SK-N-SH (cell line): ENCODE measurements around the gene PMVK. TPM values are rescaled to one million over a fixed set of nuclear protein-coding genes. Genes with fewer than 3 reads are reported as not detected.

Experiments
- CTCF ChIA-PET: fragments of 300-600, 350-600 bp; formaldehyde crosslinking; extraction: SDS; loops from one replicate; lab custom pipeline; 2021; lab: Yijun Ruan, JAX
- POLR2A ChIA-PET: fragments of 350-600 bp; sonication (Branson Sonifier 250); formaldehyde crosslinking; extraction: SDS; loops from one replicate; lab custom pipeline; 2020; ENCODE audit warnings: antibody characterized with exemption, inconsistent platforms; lab: Yijun Ruan, JAX
- DNase-seq: peaks from one replicate; pipeline ENCODE4 v3.0.0; 2012
- H2AFZ ChIP-seq: fragments of 200-600 bp; sonication (generic); 2 replicates; pipeline ENCODE4 v1.8.1; 2016; ENCODE audit warnings: antibody characterized with exemption, mild to moderate bottlenecking, low read depth
- H3F3A ChIP-seq: fragments of 200-600 bp; sonication (generic); replicated peaks from 2 replicates; pipeline ENCODE3; 2016; ENCODE audit warnings: antibody characterized with exemption, mild to moderate bottlenecking; ENCODE audit not compliant: insufficient read depth
- H3K27ac ChIP-seq, 2 experiments: fragments of 200-500 bp in 1 of 2; fragments of 200-600 bp in 1 of 2; sonication (Bioruptor generic) in 1 of 2; sonication (generic), shearing (Covaris generic) in 1 of 2; 2 replicates each; pipeline versions ENCODE4 v1.5.1 to v1.6.1; 2014 to 2016; ENCODE audit warnings: low read depth in 2 of 2, inconsistent platforms in 1 of 2, low read length in 1 of 2, mild to moderate bottlenecking in 1 of 2, mixed read lengths in 1 of 2
- H3K27me3 ChIP-seq: fragments of 200-600 bp; sonication (generic), shearing (Covaris generic); 2 replicates; pipeline ENCODE4 v1.6.1; 2016; ENCODE audit warnings: mixed run types; ENCODE audit not compliant: insufficient read depth
- H3K36me3 ChIP-seq, 2 experiments: fragments of 200-500 bp in 1 of 2; fragments of 200-600 bp in 1 of 2; sonication (Bioruptor generic) in 1 of 2; sonication (generic) in 1 of 2; replicated peaks in 1 of 2; 2 replicates each; pipeline versions ENCODE3 to v1.5.1; 2014 to 2016; ENCODE audit warnings: low read length in 1 of 2, mild to moderate bottlenecking in 1 of 2; ENCODE audit not compliant: insufficient read depth in 2 of 2, control insufficient read depth in 1 of 2
- H3K4me1 ChIP-seq, 2 experiments: fragments of 200-500 bp in 1 of 2; fragments of 200-600 bp in 1 of 2; sonication (Bioruptor generic) in 1 of 2; sonication (generic), shearing (Covaris generic) in 1 of 2; 2 replicates each; pipeline versions ENCODE4 v1.5.1 to v1.6.1; 2014 to 2016; ENCODE audit warnings: low read depth in 1 of 2, low read length in 1 of 2, mixed run types in 1 of 2; ENCODE audit not compliant: insufficient read depth in 2 of 2, control insufficient read depth in 1 of 2
- H3K4me2 ChIP-seq: fragments of 200-600 bp; sonication (generic), shearing (Covaris generic); 2 replicates; pipeline ENCODE4 v1.6.1; 2017; ENCODE audit warnings: mixed run types
- H3K4me3 ChIP-seq, 2 experiments: fragments of 200-500 bp in 1 of 2; fragments of 200-600 bp in 1 of 2; sonication (Bioruptor generic) in 1 of 2; sonication (generic), shearing (Covaris generic) in 1 of 2; 2 replicates each; pipeline versions ENCODE4 v1.5.1 to v1.8.1; 2014 to 2016; ENCODE audit warnings: low read depth in 2 of 2, inconsistent platforms in 1 of 2, low read length in 1 of 2, mild to moderate bottlenecking in 1 of 2, mixed read lengths in 1 of 2, moderate library complexity in 1 of 2
- H3K79me2 ChIP-seq: fragments of 200-600 bp; sonication (generic); 2 replicates; pipeline ENCODE4 v1.8.1; 2017; ENCODE audit warnings: mild to moderate bottlenecking; ENCODE audit not compliant: insufficient read depth
- H3K9ac ChIP-seq: fragments of 200-600 bp; sonication (generic); 2 replicates; pipeline ENCODE4 v1.6.1; 2017; ENCODE audit warnings: mixed run types
- H3K9me2 ChIP-seq: fragments of 200-600 bp; sonication (generic); 2 replicates; pipeline ENCODE4 v1.6.1; 2017; ENCODE audit warnings: mixed run types
- H3K9me3 ChIP-seq: fragments of 200-600 bp; sonication (generic); 2 replicates; pipeline ENCODE4 v1.6.1; 2017; ENCODE audit warnings: mixed run types, mild to moderate bottlenecking, moderate library complexity
- H4K20me1 ChIP-seq: fragments of 200-600 bp; sonication (generic); 2 replicates; pipeline ENCODE4 v1.6.1; 2017; ENCODE audit warnings: mild to moderate bottlenecking, mixed run types; ENCODE audit not compliant: insufficient read depth
- CHD2 ChIP-seq: fragments of 150-350 bp; IDR thresholded peaks from 2 replicates; pipeline ENCODE4 v1.6.1; 2018; ENCODE audit warnings: low read length; ENCODE audit not compliant: partially characterized antibody
- ELF1 ChIP-seq: IDR thresholded peaks from 2 replicates; pipeline ENCODE4 v1.4.0; 2012
- EZH2phosphoT487 ChIP-seq: fragments of 200-600 bp; sonication (generic); IDR thresholded peaks from 2 replicates; pipeline ENCODE4 v1.6.1; 2017; ENCODE audit warnings: low read depth, mixed run types, mild to moderate bottlenecking, antibody characterized with exemption, moderate library complexity, borderline replicate concordance
- FOSL2 ChIP-seq: IDR thresholded peaks from 2 replicates; pipeline ENCODE4 v1.4.0; 2012; ENCODE audit warnings: low read depth, mild to moderate bottlenecking, moderate library complexity, borderline replicate concordance
- NRF1 ChIP-seq: IDR thresholded peaks from 2 replicates; pipeline ENCODE4 v1.6.1; 2012; ENCODE audit warnings: low read depth, mild to moderate bottlenecking, low read length
- POLR2AphosphoS5 ChIP-seq: IDR thresholded peaks from 2 replicates; pipeline ENCODE4 v1.6.1; 2012; ENCODE audit warnings: low read depth, low read length
- RCOR1 ChIP-seq: fragments of 150-350 bp; IDR thresholded peaks from 2 replicates; pipeline ENCODE4 v1.6.1; 2017; ENCODE audit warnings: antibody characterized with exemption, low read length
- RFX5 ChIP-seq: IDR thresholded peaks from 2 replicates; pipeline ENCODE4 v1.6.1; 2012; ENCODE audit warnings: mild to moderate bottlenecking, improper control_type of control experiment, low read length
- RXRA ChIP-seq: IDR thresholded peaks from 2 replicates; pipeline ENCODE4 v1.4.0; 2012; ENCODE audit warnings: low read depth, mild to moderate bottlenecking, borderline replicate concordance
- TAF1 ChIP-seq: IDR thresholded peaks from 2 replicates; pipeline ENCODE4 v1.6.1; 2012; ENCODE audit warnings: low read depth, mild to moderate bottlenecking, low read length, moderate library complexity, borderline replicate concordance
- WGBS: methylation state at CpG from one replicate; pipeline ENCODE4 v1.1.6; 2017; ENCODE audit warnings: low lambda C conversion rate; 5-methylcytosine and 5-hydroxymethylcytosine counted together
- polyA plus RNA-seq, 3 experiments: library from polyadenylated mRNA; depleted of rRNA; stranded (reverse); fragments of >200 nt; gene quantifications; 2 replicates each; pipeline ENCODE4 v1.2.3, GENCODE V29; 2012
- small RNA-seq, 7 experiments: library from RNA; depleted of rRNA; stranded (forward); fragments of <200 nt; gene quantifications; one replicate each; pipeline ENCODE3, GENCODE V24; 2012
- TF ChIP-seq, protein P1 (sequence below): IDR thresholded peaks from 2 replicates; pipeline ENCODE4 v1.6.1; 2012; ENCODE audit warnings: mild to moderate bottlenecking, low read depth, low read length, moderate library complexity
- TF ChIP-seq, protein P2 (sequence below): fragments of 150-350 bp; IDR thresholded peaks from 2 replicates; pipeline ENCODE4 v1.6.1; 2016; ENCODE audit warnings: mild to moderate bottlenecking, low read depth, low read length
- TF ChIP-seq, protein P3 (sequence below): IDR thresholded peaks from 2 replicates; pipeline ENCODE4 v1.4.0; 2012; ENCODE audit warnings: low read depth, borderline replicate concordance
- TF ChIP-seq, protein P4 (sequence below): IDR thresholded peaks from 2 replicates; pipeline ENCODE4; 2012
- TF ChIP-seq, protein P5 (sequence below): IDR thresholded peaks from 2 replicates; pipeline ENCODE4 v1.4.0; 2012; ENCODE audit warnings: low read depth, borderline replicate concordance

PMVK gene
- polyA plus RNA-seq, 1 of the 3 experiments (the other 2 are of a cell fraction): 59.6 TPM

DNA sequence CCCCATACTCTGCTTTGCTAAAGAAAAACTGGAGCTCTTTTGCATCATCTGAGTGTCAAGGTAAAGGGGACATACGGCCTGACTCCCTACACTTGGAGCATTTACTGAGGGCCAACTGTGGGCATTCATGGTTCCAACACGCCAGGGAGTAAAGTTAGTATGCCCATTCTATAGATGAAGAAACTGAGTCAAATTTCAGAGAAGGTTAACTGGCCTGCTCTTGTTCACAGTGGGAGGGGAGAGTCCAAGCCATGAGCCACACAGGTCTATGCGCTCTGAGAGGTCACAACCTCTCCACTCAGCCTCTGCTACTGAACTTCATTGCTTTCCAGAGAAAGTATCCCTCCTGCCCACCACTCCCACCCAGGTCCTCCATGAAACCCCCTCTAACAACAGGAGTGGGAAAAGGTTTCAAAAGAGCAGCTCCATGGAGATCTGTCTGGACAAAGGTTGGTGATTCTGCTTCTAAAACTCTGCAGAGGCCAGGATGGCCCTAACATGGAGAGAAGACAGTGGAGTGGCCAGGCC is 59.6 kb downstream of the PMVK start:
- Histone ChIP-seq H3K4me2 (no peak overlapping the region), H3F3A (no peaks in the 10 kb centered on the region), H3K27me3 (no peaks in the 10 kb centered on the region; the same call in 1 of the 2 replicates), H4K20me1 (no peaks in the 10 kb centered on the region), H3K9ac (no peak overlapping the region), H3K9me2 (no peaks in the 10 kb centered on the region), H3K27ac (no peak overlapping the region), H3K4me1 (peaks cover 0 to 3% of the 10 kb centered on the region in 2 experiments; a peak in 1 of 4 replicates), H3K9me3 (no peaks in the 10 kb centered on the region), H3K4me3 (no peak overlapping the region), H3K36me3 (no peaks in the 10 kb centered on the region), H2AFZ (no peak overlapping the region), H3K79me2 (no peaks in the 10 kb centered on the region)
- no peak for DNase-seq
- POLR2A ChIA-PET: no interaction called here
- TF ChIP-seq TAF1: no peak
- no peak for TF ChIP-seq RFX5
- no peak for TF ChIP-seq POLR2AphosphoS5
- no peak for TF ChIP-seq CHD2
- TF ChIP-seq, protein P1, sequence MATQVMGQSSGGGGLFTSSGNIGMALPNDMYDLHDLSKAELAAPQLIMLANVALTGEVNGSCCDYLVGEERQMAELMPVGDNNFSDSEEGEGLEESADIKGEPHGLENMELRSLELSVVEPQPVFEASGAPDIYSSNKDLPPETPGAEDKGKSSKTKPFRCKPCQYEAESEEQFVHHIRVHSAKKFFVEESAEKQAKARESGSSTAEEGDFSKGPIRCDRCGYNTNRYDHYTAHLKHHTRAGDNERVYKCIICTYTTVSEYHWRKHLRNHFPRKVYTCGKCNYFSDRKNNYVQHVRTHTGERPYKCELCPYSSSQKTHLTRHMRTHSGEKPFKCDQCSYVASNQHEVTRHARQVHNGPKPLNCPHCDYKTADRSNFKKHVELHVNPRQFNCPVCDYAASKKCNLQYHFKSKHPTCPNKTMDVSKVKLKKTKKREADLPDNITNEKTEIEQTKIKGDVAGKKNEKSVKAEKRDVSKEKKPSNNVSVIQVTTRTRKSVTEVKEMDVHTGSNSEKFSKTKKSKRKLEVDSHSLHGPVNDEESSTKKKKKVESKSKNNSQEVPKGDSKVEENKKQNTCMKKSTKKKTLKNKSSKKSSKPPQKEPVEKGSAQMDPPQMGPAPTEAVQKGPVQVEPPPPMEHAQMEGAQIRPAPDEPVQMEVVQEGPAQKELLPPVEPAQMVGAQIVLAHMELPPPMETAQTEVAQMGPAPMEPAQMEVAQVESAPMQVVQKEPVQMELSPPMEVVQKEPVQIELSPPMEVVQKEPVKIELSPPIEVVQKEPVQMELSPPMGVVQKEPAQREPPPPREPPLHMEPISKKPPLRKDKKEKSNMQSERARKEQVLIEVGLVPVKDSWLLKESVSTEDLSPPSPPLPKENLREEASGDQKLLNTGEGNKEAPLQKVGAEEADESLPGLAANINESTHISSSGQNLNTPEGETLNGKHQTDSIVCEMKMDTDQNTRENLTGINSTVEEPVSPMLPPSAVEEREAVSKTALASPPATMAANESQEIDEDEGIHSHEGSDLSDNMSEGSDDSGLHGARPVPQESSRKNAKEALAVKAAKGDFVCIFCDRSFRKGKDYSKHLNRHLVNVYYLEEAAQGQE: no peak
- no peak for TF ChIP-seq EZH2phosphoT487
- TF ChIP-seq NRF1: no peak
- no peak for TF ChIP-seq ELF1
- TF ChIP-seq, protein P2, sequence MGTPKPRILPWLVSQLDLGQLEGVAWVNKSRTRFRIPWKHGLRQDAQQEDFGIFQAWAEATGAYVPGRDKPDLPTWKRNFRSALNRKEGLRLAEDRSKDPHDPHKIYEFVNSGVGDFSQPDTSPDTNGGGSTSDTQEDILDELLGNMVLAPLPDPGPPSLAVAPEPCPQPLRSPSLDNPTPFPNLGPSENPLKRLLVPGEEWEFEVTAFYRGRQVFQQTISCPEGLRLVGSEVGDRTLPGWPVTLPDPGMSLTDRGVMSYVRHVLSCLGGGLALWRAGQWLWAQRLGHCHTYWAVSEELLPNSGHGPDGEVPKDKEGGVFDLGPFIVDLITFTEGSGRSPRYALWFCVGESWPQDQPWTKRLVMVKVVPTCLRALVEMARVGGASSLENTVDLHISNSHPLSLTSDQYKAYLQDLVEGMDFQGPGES: no peak
- no peak for TF ChIP-seq FOSL2
- TF ChIP-seq, protein P3, sequence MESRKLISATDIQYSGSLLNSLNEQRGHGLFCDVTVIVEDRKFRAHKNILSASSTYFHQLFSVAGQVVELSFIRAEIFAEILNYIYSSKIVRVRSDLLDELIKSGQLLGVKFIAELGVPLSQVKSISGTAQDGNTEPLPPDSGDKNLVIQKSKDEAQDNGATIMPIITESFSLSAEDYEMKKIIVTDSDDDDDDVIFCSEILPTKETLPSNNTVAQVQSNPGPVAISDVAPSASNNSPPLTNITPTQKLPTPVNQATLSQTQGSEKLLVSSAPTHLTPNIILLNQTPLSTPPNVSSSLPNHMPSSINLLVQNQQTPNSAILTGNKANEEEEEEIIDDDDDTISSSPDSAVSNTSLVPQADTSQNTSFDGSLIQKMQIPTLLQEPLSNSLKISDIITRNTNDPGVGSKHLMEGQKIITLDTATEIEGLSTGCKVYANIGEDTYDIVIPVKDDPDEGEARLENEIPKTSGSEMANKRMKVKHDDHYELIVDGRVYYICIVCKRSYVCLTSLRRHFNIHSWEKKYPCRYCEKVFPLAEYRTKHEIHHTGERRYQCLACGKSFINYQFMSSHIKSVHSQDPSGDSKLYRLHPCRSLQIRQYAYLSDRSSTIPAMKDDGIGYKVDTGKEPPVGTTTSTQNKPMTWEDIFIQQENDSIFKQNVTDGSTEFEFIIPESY: no peak
- TF ChIP-seq, protein P4, sequence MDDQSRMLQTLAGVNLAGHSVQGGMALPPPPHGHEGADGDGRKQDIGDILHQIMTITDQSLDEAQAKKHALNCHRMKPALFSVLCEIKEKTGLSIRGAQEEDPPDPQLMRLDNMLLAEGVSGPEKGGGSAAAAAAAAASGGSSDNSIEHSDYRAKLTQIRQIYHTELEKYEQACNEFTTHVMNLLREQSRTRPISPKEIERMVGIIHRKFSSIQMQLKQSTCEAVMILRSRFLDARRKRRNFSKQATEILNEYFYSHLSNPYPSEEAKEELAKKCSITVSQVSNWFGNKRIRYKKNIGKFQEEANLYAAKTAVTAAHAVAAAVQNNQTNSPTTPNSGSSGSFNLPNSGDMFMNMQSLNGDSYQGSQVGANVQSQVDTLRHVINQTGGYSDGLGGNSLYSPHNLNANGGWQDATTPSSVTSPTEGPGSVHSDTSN: no peak
- TF ChIP-seq RXRA: no peak
- TF ChIP-seq RCOR1: no peak
- TF ChIP-seq, protein P5, sequence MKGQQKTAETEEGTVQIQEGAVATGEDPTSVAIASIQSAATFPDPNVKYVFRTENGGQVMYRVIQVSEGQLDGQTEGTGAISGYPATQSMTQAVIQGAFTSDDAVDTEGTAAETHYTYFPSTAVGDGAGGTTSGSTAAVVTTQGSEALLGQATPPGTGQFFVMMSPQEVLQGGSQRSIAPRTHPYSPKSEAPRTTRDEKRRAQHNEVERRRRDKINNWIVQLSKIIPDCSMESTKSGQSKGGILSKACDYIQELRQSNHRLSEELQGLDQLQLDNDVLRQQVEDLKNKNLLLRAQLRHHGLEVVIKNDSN: no peak
- CTCF ChIA-PET: interaction anchor here (0.9 to 3.1 kb wide), 5 partner anchors 110 to 317 kb away, joined by 3 to 23 read pairs (median 4); no protein-coding TSS in a partner anchor
- WGBS: 48% methylated on average over 3 of the region's 3 CpGs

Small RNA genes lying within 50 kb of the gene (small RNA-seq; reads per million reads assigned to genes)
- 0 to 1.1 (median 0) reads per million in 7 experiments for gene MIR4258
- gene RF00017: 0 reads per million in 7 experiments

Other genes with a start within 250 kb of the PMVK start
- 0.10 and 0.16 TPM in 2 replicates for gene KCNN3, start 66.4 kb downstream of the PMVK start, polyA plus RNA-seq (2012; rRNA removed)
- 55.9 and 64.3 TPM in 2 replicates for gene PBXIP1, start 19.4 kb upstream of the PMVK start, polyA plus RNA-seq (2012; rRNA removed)
- 23.3 and 28.2 TPM in 2 replicates for gene PYGO2, start 25.1 kb upstream of the PMVK start, polyA plus RNA-seq (2012; rRNA removed)
- 338 and 395 TPM in 2 replicates for gene SHC1, start 34.0 kb upstream of the PMVK start, polyA plus RNA-seq (2012; rRNA removed)
- gene CKS1B, start 38.0 kb upstream of the PMVK start, polyA plus RNA-seq (2012; rRNA removed): 256 and 308 TPM in 2 replicates
- gene FLAD1, start 46.6 kb upstream of the PMVK start, polyA plus RNA-seq (2012; rRNA removed): 50.8 and 56.2 TPM in 2 replicates
- gene LENEP, start 56.9 kb upstream of the PMVK start, polyA plus RNA-seq (2012; rRNA removed): 0.26 TPM in 1 of 2 replicates, not detected in the other
- 15.7 and 22.1 TPM in 2 replicates for gene ZBTB7B, start 66.1 kb upstream of the PMVK start, polyA plus RNA-seq (2012; rRNA removed)
- 0.76 and 1.1 TPM in 2 replicates for gene DCST2, start 97.1 kb upstream of the PMVK start, polyA plus RNA-seq (2012; rRNA removed)
- gene DCST1, start 97.1 kb upstream of the PMVK start, polyA plus RNA-seq (2012; rRNA removed): not detected in 2 replicates
- 60.1 and 64.1 TPM in 2 replicates for gene ADAM15, start 114.6 kb upstream of the PMVK start, polyA plus RNA-seq (2012; rRNA removed)
- gene EFNA4, start 127.0 kb upstream of the PMVK start, polyA plus RNA-seq (2012; rRNA removed): 15.9 and 17.7 TPM in 2 replicates
- 5.5 and 6.0 TPM in 2 replicates for gene EFNA3, start 142.1 kb upstream of the PMVK start, polyA plus RNA-seq (2012; rRNA removed)
- 14.4 and 15.3 TPM in 2 replicates for gene EFNA1, start 191.2 kb upstream of the PMVK start, polyA plus RNA-seq (2012; rRNA removed)
- 58.4 and 71.1 TPM in 2 replicates for gene SLC50A1, start 199.1 kb upstream of the PMVK start, polyA plus RNA-seq (2012; rRNA removed)
- 307 and 317 TPM in 2 replicates for gene DPM3, start 203.8 kb upstream of the PMVK start, polyA plus RNA-seq (2012; rRNA removed)
- 203 and 238 TPM in 2 replicates for gene KRTCAP2, start 236.6 kb upstream of the PMVK start, polyA plus RNA-seq (2012; rRNA removed)
- gene TRIM46, start 237.1 kb upstream of the PMVK start, polyA plus RNA-seq (2012; rRNA removed): 12.3 and 12.7 TPM in 2 replicates